Neural cell (in vitro differentiated cells): ENCODE measurements around the gene TMEM234. TPM values are rescaled to one million over a fixed set of nuclear protein-coding genes. Genes with fewer than 3 reads are reported as not detected.

Experiments
- H2AFZ ChIP-seq: fragments of 200-600, 300-800 bp; sonication (generic), shearing (Covaris generic); 2 replicates; pipeline ENCODE4 v1.6.0; 2014; ENCODE audit warnings: low read depth, mild to moderate bottlenecking, antibody characterized with exemption, low read length, moderate library complexity
- H3F3A ChIP-seq: fragments of 200-600 bp; shearing (Covaris generic); 2 replicates; pipeline ENCODE4 v1.6.1; 2016; ENCODE audit warnings: mild to moderate bottlenecking, moderate library complexity, mixed read lengths, antibody characterized with exemption, low read length; ENCODE audit not compliant: insufficient read depth, poor library complexity, severe bottlenecking
- H3K27ac ChIP-seq: fragments of 200-600, 300-800 bp; sonication (generic), shearing (Covaris generic); 2 replicates; pipeline ENCODE4 v1.5.1; 2014; ENCODE audit warnings: mild to moderate bottlenecking, low read length, moderate library complexity
- H3K27me3 ChIP-seq: fragments of 300-800, 200-600 bp; sonication (generic), shearing (Covaris generic); 2 replicates; pipeline ENCODE4 v1.6.0; 2014; ENCODE audit warnings: mild to moderate bottlenecking, low read depth, low read length, moderate library complexity; ENCODE audit not compliant: insufficient read depth
- H3K36me3 ChIP-seq: fragments of 300-800, 200-600 bp; sonication (generic), shearing (Covaris generic); 2 replicates; pipeline ENCODE4 v1.5.1; 2014; ENCODE audit warnings: mild to moderate bottlenecking, antibody characterized with exemption, low read length, moderate library complexity; ENCODE audit not compliant: insufficient read depth
- H3K4me2 ChIP-seq: fragments of 300-800, 200-600 bp; sonication (generic), shearing (Covaris generic); 2 replicates; pipeline ENCODE4 v1.6.0; 2014; ENCODE audit warnings: mild to moderate bottlenecking, low read length
- H3K4me3 ChIP-seq: fragments of 300-800, 200-600 bp; sonication (generic), shearing (Covaris generic); 2 replicates; pipeline ENCODE4 v1.5.1; 2014; ENCODE audit warnings: mild to moderate bottlenecking, low read length, moderate library complexity
- H3K79me2 ChIP-seq: fragments of 200-600 bp; shearing (Covaris generic); replicated peaks from 2 replicates; pipeline ENCODE4 v1.6.0; 2014; ENCODE audit warnings: mild to moderate bottlenecking, low read length, moderate library complexity; ENCODE audit not compliant: insufficient read depth
- H3K9ac ChIP-seq: fragments of 300-800, 200-600 bp; sonication (generic), shearing (Covaris generic); 2 replicates; pipeline ENCODE4 v1.6.1; 2016; ENCODE audit warnings: mild to moderate bottlenecking, low read length, mixed read lengths
- H3K9me2 ChIP-seq: fragments of 200-600 bp; shearing (Covaris generic); 2 replicates; pipeline ENCODE4 v1.6.1; 2016; ENCODE audit warnings: mild to moderate bottlenecking, low read length, mixed read lengths; ENCODE audit not compliant: insufficient read depth
- H3K9me3 ChIP-seq: fragments of 200-600, 300-800 bp; sonication (generic), shearing (Covaris generic); 2 replicates; pipeline ENCODE4 v1.6.1; 2016; ENCODE audit warnings: mild to moderate bottlenecking, mixed run types, low read length, moderate library complexity, mixed read lengths
- H4K20me1 ChIP-seq: fragments of 200-600 bp; shearing (Covaris generic); 2 replicates; pipeline ENCODE4 v1.6.1; 2016; ENCODE audit warnings: mild to moderate bottlenecking, mixed run types; ENCODE audit not compliant: insufficient read depth
- CTCF ChIP-seq: fragments of 450-650 bp; IDR thresholded peaks from 2 replicates; pipeline ENCODE4 v1.5.1; 2014; ENCODE audit warnings: antibody characterized with exemption, mild to moderate bottlenecking, moderate library complexity; ENCODE audit not compliant: poor library complexity, severe bottlenecking
- EP300 ChIP-seq: fragments of 450-650 bp; conservative IDR thresholded peaks from 2 replicates; pipeline ENCODE4 v1.6.1; 2014; ENCODE audit warnings: antibody characterized with exemption, mild to moderate bottlenecking, moderate library complexity; ENCODE audit not compliant: poor library complexity, severe bottlenecking
- EZH2 ChIP-seq: fragments of 200-600, 300-800 bp; shearing (Covaris generic), sonication (generic); IDR thresholded peaks from 2 replicates; pipeline ENCODE4 v1.6.1; 2014; ENCODE audit warnings: antibody characterized with exemption, low read length, borderline replicate concordance, mild to moderate bottlenecking; ENCODE audit not compliant: insufficient read depth, poor library complexity, severe bottlenecking
- MXI1 ChIP-seq: fragments of 450-650 bp; conservative IDR thresholded peaks from 2 replicates; pipeline ENCODE4 v1.6.1; 2014; ENCODE audit warnings: antibody characterized with exemption, mild to moderate bottlenecking; ENCODE audit not compliant: poor library complexity, severe bottlenecking
- POLR2AphosphoS5 ChIP-seq: IDR thresholded peaks from 2 replicates; pipeline ENCODE4 v1.6.1; 2012
- RAD21 ChIP-seq: fragments of 450-650 bp; conservative IDR thresholded peaks from 2 replicates; pipeline ENCODE4 v1.6.1; 2014; ENCODE audit warnings: antibody characterized with exemption, mild to moderate bottlenecking, moderate library complexity
- REST ChIP-seq: IDR thresholded peaks from 2 replicates; pipeline ENCODE4 v1.6.1; 2012; ENCODE audit warnings: borderline replicate concordance
- SMC3 ChIP-seq: fragments of 450-650 bp; conservative IDR thresholded peaks from 2 replicates; pipeline ENCODE4 v1.6.1; 2014; ENCODE audit warnings: antibody characterized with exemption, mild to moderate bottlenecking, moderate library complexity; ENCODE audit not compliant: poor library complexity
- TAF1 ChIP-seq: IDR thresholded peaks from 2 replicates; pipeline ENCODE4 v1.6.1; 2012; ENCODE audit warnings: low read depth
- polyA plus RNA-seq: library from polyadenylated mRNA; depleted of rRNA; stranded (reverse); fragments of >200 nt; gene quantifications from 2 replicates; pipeline ENCODE4 v1.2.3, GENCODE V29; 2014

TMEM234 gene
- polyA plus RNA-seq, 1 donor from 2014 or later, result 24.4 TPM

DNA sequence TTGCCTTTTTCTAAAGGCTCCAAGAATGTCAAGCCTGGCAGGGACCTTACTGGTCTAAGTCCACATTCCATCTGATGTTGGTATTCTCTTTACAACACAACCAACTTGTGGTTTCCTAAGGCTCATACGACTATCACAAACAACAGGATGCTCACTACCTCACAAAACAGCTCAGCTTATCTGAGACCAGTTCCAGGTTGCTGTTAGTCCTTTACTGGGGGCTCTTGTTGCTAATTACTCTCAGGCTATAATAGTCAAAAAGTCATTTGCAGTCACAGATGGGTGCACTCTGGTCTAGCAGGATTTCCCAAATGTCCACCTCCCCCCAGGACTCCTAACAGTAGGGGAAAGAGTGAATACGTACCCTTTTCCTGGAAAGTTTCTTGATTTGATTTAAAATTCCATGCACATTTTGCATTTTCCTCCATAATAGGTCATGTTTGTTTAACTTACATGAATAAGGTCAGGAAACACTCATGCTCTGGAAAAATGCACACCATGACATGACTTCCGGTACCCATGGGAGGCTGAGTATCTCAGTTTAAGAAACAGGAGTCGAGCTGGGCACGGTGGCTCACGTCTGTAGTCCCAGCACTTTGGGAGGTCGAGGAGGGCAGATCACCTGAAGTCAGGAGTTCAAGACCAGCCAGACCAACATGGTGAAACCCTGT, 44.9 kb upstream of the TMEM234 start:
- no peaks in the 10 kb centered on the region for H3K36me3 ChIP-seq
- H4K20me1 ChIP-seq, result no peaks in the 10 kb centered on the region
- no peak overlapping the region for H2AFZ ChIP-seq
- no peaks in the 10 kb centered on the region for H3K9me3 ChIP-seq
- H3F3A ChIP-seq, result no peaks in the 10 kb centered on the region
- H3K9ac ChIP-seq, result no peak overlapping the region
- no peak for TF ChIP-seq POLR2AphosphoS5
- no peak for TF ChIP-seq CTCF
- TF ChIP-seq SMC3, result no peak
- TF ChIP-seq TAF1, result no peak
- no peak for TF ChIP-seq RAD21
- no peak overlapping the region for H3K4me3 ChIP-seq
- H3K9me2 ChIP-seq, result no peaks in the 10 kb centered on the region
- H3K79me2 ChIP-seq, result no peaks in the 10 kb centered on the region
- H3K4me2 ChIP-seq, result no peak overlapping the region
- H3K27me3 ChIP-seq, result no peaks in the 10 kb centered on the region
- no peak overlapping the region for H3K27ac ChIP-seq

GRCh38 chr1:32265846-32266245, 43.7 kb upstream of the TMEM234 start:
- no peak overlapping the region for H3K27ac ChIP-seq
- TF ChIP-seq RAD21 (no peak), EP300 (no peak), SMC3 (no peak), MXI1 (no peak), EZH2 (no peak), TAF1 (no peak), REST (no peak), POLR2AphosphoS5 (no peak), CTCF (no peak)
- H2AFZ ChIP-seq, result no peak overlapping the region
- H3F3A ChIP-seq, result no peaks in the 10 kb centered on the region
- no peak overlapping the region for H3K9ac ChIP-seq
- no peaks in the 10 kb centered on the region for H3K27me3 ChIP-seq
- H3K79me2 ChIP-seq, result no peaks in the 10 kb centered on the region
- no peaks in the 10 kb centered on the region for H3K9me2 ChIP-seq
- H3K9me3 ChIP-seq, result no peaks in the 10 kb centered on the region
- H4K20me1 ChIP-seq, result no peaks in the 10 kb centered on the region
- H3K4me2 ChIP-seq, result no peak overlapping the region
- no peak overlapping the region for H3K4me3 ChIP-seq
- no peaks in the 10 kb centered on the region for H3K36me3 ChIP-seq
